ENCODE data around the gene CDKL1.
A peak's percentile ranks its signal among the peaks of the same experiment; 100 is the strongest.

Gene CDKL1

DNA sequence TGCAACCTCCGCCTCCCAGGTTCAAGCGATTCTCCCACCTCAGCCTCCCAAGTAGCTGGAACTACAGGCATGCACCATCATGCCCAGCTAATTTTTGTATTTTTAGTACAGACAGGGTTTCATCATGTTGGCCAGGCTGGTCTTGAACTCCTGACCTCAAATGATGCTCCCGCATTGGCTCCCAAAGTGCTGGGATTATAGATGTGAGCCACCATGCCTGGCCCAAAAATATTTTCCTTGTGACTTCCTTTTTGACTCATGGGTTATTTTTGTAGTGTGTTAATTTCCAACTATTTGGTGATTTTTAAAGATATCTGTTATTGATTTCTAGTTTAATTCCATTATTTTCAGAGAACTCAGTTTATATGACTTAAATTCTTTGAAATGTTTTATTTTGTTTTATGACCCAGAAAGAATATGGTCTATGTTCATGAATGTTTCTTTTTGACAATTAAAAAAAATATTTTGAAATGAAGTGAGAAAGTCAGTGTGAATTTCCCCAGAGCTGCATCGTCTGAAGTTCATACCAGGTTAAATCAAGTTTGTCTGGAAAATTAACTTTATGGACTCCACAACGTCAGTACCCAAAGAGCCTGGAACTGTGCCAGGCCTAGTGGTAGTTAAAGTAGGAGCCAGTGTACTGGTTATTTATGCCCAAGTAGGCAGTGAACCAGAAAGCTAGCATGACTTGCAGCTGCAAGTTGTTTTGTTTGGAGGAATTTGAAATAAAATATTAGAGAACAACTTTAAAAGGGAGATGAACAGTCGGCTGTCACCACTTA is 2.8 kb upstream of the CDKL1 start:
- peak; percentile 63 for DNase-seq (ENCODE audit: low read depth)
- H3K4me3 ChIP-seq (ENCODE audit: low read length), result no peak overlapping the region
- TF ChIP-seq, protein P1, sequence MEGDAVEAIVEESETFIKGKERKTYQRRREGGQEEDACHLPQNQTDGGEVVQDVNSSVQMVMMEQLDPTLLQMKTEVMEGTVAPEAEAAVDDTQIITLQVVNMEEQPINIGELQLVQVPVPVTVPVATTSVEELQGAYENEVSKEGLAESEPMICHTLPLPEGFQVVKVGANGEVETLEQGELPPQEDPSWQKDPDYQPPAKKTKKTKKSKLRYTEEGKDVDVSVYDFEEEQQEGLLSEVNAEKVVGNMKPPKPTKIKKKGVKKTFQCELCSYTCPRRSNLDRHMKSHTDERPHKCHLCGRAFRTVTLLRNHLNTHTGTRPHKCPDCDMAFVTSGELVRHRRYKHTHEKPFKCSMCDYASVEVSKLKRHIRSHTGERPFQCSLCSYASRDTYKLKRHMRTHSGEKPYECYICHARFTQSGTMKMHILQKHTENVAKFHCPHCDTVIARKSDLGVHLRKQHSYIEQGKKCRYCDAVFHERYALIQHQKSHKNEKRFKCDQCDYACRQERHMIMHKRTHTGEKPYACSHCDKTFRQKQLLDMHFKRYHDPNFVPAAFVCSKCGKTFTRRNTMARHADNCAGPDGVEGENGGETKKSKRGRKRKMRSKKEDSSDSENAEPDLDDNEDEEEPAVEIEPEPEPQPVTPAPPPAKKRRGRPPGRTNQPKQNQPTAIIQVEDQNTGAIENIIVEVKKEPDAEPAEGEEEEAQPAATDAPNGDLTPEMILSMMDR (conservative IDR thresholded peaks at IDR 0.05; ENCODE audit: low read length), result no peak

DNA sequence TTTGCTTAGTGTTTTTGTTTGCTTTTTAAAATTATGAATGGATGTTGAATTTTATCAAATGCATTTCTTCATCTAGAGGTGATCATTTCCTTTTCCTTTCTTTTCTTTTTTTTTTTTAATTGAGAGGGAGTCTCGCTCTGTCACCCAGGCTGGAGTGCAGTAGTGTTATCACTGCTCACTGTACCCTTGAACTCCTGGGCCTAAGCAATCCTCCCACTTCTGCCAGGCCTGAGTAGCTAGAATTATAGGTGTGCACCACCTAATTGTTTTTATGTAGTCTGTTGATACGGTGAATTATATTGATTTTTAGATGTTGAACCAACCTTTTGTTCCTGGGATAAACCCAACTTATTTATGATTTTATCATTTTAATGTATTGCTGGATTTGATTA is 1.5 kb upstream of the CDKL1 start:
- H3K4me3 ChIP-seq (ENCODE audit: low read length), result no peak overlapping the region
- TF ChIP-seq, protein P1 (conservative IDR thresholded peaks at IDR 0.05; ENCODE audit: low read length), result no peak
- no peak for DNase-seq (ENCODE audit: low read depth)

DNA sequence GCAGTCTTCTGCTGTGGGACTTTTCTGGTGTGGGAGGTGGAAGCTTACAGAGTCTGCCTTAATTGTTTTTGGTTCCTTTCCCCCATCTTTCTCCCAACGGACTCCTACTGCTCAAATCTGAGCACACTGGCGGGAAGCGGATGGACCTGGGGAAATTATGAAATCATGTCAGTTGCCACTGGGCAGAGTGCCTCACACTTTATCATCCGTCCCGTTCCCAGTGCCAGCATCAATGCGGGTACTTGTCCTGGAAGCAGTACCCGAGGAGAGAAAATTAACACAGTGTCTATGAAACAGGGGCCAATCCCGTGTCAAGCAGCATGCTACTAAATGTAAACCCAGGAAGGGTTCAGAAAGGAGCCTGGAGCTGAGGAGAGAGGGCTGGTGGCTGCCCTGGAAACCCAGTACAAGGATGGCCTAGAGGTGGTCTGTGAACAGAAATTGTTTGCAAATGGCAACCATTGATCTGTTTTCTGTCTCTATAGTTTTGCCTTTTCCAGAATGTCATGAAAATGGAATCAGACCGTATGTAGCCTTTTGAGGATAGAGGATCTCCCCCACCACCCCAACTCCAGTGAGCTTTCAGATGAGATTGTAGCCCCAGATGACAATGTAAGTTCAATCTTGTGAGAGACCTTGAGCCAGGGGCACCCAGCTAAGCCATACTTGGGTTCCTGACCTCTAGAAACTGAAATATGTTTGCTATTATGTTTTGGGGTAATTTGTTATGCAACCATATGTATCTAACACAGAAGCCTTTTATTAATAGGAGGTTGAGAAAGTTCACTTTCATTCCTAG is 908 bp upstream of the CDKL1 start:
- TF ChIP-seq, protein P1 (conservative IDR thresholded peaks at IDR 0.05; ENCODE audit: low read length), result no peak
- DNase-seq (ENCODE audit: low read depth), result peak; percentile 21
- peak overlapping the region; percentile 65 for H3K4me3 ChIP-seq (ENCODE audit: low read length)

DNA sequence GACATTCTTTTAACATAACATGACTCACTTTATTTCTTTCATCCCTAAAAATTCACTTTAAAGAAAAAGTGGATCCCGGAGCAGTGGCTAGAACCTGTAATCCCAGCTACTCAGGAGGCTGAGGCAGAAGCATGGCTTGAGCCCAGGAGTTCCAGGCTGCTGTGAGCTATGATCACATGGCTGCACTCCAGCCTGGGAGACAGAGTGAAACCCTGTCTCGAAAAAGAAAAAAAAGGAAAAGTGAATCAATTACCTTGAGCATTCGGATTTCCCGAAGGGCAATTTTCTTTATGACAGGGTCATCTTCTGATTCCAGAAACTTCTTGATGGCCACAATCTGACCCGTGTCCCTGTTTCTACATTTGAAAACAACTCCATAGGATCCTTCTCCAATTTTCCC is 1.2 kb downstream of the CDKL1 start:
- DNase-seq (ENCODE audit: low read depth), result peak; percentile 26
- TF ChIP-seq, protein P1 (conservative IDR thresholded peaks at IDR 0.05; ENCODE audit: low read length), result no peak
- peak overlapping the region; percentile 76 for H3K4me3 ChIP-seq (ENCODE audit: low read length)

DNA sequence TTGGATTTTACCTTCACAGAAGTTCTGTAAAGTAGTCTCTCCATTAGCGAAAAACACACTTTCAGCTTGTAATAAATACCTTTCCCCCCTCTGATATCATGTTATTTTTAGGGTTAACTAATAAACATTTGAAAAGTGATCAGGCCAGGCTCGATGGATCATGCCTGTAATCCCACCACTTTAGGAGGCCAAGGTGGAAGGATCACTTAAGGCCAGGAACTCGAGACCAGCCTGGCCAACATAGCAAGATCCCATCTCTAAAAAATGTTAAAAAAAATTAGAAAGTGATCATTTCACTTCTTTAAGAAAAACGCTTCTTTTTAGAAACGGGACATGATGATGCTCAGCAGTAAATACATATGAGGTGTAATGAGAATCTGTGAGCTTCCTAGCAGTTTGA is 2.0 kb downstream of the CDKL1 start:
- TF ChIP-seq, protein P1 (conservative IDR thresholded peaks at IDR 0.05; ENCODE audit: low read length), result no peak

DNA sequence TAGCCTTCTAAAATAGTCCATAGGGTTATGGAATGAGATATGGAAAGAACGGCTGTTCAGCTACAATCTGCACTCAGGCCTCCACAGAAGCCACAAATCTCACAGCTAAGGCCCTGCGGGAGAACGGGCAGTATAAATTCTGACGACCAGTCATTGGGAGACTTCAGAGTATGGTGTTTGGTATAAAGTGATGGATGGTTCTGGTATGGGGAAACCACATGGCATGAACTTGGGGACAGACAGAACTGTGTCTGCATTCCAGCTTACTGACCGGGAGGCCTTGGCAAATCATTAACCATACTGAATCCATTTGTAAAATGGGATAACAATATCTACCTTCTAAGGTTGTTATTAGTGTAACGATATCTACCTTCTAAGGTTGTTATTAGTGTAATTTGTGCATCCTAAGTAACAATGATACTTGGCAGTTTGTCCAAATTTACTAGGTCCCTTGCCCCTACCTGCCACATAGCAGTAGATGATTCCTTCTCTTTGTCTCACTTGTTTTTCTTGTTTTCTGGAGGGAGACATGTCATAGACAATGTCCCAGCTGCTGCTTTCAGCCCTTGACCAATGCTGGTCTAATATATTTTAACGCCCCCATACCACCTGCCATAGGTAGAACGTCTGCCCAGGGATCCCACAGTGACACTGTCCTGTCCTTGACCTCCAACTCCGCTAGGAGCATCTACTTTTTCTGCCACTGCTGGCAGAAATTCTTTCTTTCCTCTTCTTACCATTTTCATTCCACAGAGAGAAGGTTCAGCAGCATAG is 6.8 kb downstream of the CDKL1 start:
- DNase-seq (ENCODE audit: low read depth), result no peak
- TF ChIP-seq, protein P1 (conservative IDR thresholded peaks at IDR 0.05; ENCODE audit: low read length), result no peak
- H3K4me3 ChIP-seq (ENCODE audit: low read length), result no peak overlapping the region

More for the DNA sequence above, 2.0 kb downstream of the CDKL1 start:
- DNase-seq (ENCODE audit: low read depth), result no peak
- no peak overlapping the region for H3K4me3 ChIP-seq (ENCODE audit: low read length)

Measured in AG10803 (cell line).